IMR-90 (cell line): ENCODE data around the gene MICAL3. TPM values are rescaled to one million over a fixed set of nuclear protein-coding genes. Genes with fewer than 3 reads are reported as not detected.

Experiments
- ATAC-seq: fragments of 200-7000 bp; cut with Tn5 transposase; 2 replicates; pipeline ENCODE4 v1.9.1; 2020; ENCODE audit warnings: low read depth, mild to moderate bottlenecking, moderate library complexity
- BruUV-seq: library from RNA; stranded (reverse); fragments of 400-500 nt; replicated peaks from 2 replicates; lab custom pipeline; 2021; lab: Mats Ljungman, UMichigan
- CTCF ChIA-PET: fragments of 300-600 bp; formaldehyde crosslinking; extraction: SDS; loops from one replicate; lab custom pipeline; 2021; ENCODE audit warnings: antibody characterized with exemption; lab: Yijun Ruan, JAX
- POLR2A ChIA-PET: fragments of 300-600 bp; sonication (Branson Sonifier 250); formaldehyde crosslinking; loops from one replicate; lab custom pipeline; 2022; ENCODE audit warnings: antibody characterized with exemption; ENCODE audit not compliant: unreplicated experiment; lab: Charles Lee
- DNase-seq: peaks from one replicate; pipeline ENCODE4 v3.0.0; 2013
- H2AFZ ChIP-seq: replicated peaks from 2 replicates; pipeline ENCODE3; 2013; ENCODE audit warnings: low read length, mild to moderate bottlenecking; ENCODE audit not compliant: poor library complexity
- H2AK5ac ChIP-seq: 2 replicates; pipeline ENCODE4 v1.6.1; 2013; ENCODE audit warnings: low read depth, low read length, inconsistent platforms
- H2AK9ac ChIP-seq: replicated peaks from 2 replicates; pipeline ENCODE3; 2013; ENCODE audit warnings: mild to moderate bottlenecking, low read depth, low read length, moderate library complexity; ENCODE audit not compliant: poor library complexity
- H2BK120ac ChIP-seq: 2 replicates; pipeline ENCODE4 v1.6.1; 2013; ENCODE audit warnings: low read depth, low read length, inconsistent platforms
- H2BK15ac ChIP-seq: 3 replicates; pipeline ENCODE4 v1.6.1; 2013; ENCODE audit warnings: low read depth, low read length, inconsistent platforms
- H2BK20ac ChIP-seq: 2 replicates; pipeline ENCODE4 v1.6.1; 2013; ENCODE audit warnings: low read depth, mild to moderate bottlenecking, inconsistent platforms, low read length, moderate library complexity
- H2BK5ac ChIP-seq: 2 replicates; pipeline ENCODE4 v1.6.1; 2013; ENCODE audit warnings: mild to moderate bottlenecking, low read depth, low read length, inconsistent platforms; ENCODE audit not compliant: poor library complexity, severe bottlenecking
- H3K14ac ChIP-seq: replicated peaks from 2 replicates; pipeline ENCODE4 v1.6.1; 2013; ENCODE audit warnings: low read depth, low read length, inconsistent platforms
- H3K18ac ChIP-seq: 2 replicates; pipeline ENCODE4 v1.6.1; 2013; ENCODE audit warnings: low read depth, low read length, control low read depth
- H3K23ac ChIP-seq: 2 replicates; pipeline ENCODE4 v1.6.1; 2013; ENCODE audit warnings: low read depth, low read length, inconsistent platforms
- H3K27ac ChIP-seq: 2 replicates; pipeline ENCODE4 v1.5.1; 2013; ENCODE audit warnings: mild to moderate bottlenecking, control low read depth, low read length; ENCODE audit not compliant: insufficient read depth
- H3K27me3 ChIP-seq: 2 replicates; pipeline ENCODE4 v1.6.1; 2013; ENCODE audit warnings: low read length; ENCODE audit not compliant: control insufficient read depth, insufficient read depth
- H3K36me3 ChIP-seq: 2 replicates; pipeline ENCODE4 v1.6.1; 2013; ENCODE audit warnings: low read length, mixed read lengths; ENCODE audit not compliant: control insufficient read depth, insufficient read depth
- H3K4ac ChIP-seq: 2 replicates; pipeline ENCODE4 v1.6.1; 2013; ENCODE audit warnings: low read depth, low read length, inconsistent platforms
- H3K4me1 ChIP-seq: 2 replicates; pipeline ENCODE4 v1.6.1; 2013; ENCODE audit warnings: low read length, mixed read lengths; ENCODE audit not compliant: control insufficient read depth, insufficient read depth
- H3K4me2 ChIP-seq: 2 replicates; pipeline ENCODE4 v1.6.1; 2013; ENCODE audit warnings: low read depth, mild to moderate bottlenecking, control low read depth, low read length, moderate library complexity
- H3K4me3 ChIP-seq: 2 replicates; pipeline ENCODE4 v1.5.1; 2013; ENCODE audit warnings: low read depth, mild to moderate bottlenecking, control low read depth, low read length, moderate library complexity; ENCODE audit not compliant: insufficient read depth
- H3K56ac ChIP-seq: 2 replicates; pipeline ENCODE4 v1.6.1; 2013; ENCODE audit warnings: low read length, inconsistent platforms; ENCODE audit not compliant: insufficient read depth; ENCODE audit errors: extremely low read depth
- H3K79me1 ChIP-seq, 2 experiments: 2 replicates each; pipeline ENCODE4 v1.6.1; 2013; ENCODE audit warnings: low read length in 2 of 2, inconsistent platforms in 1 of 2, low read depth in 1 of 2
- H3K9ac ChIP-seq: 2 replicates; pipeline ENCODE4 v1.6.1; 2013; ENCODE audit warnings: low read depth, low read length, control low read depth
- H3K9me1 ChIP-seq: 2 replicates; pipeline ENCODE4 v1.6.1; 2013; ENCODE audit warnings: low read length, inconsistent platforms; ENCODE audit not compliant: insufficient read depth
- H3K9me3 ChIP-seq: 2 replicates; pipeline ENCODE4 v1.6.1; 2013; ENCODE audit warnings: low read length; ENCODE audit not compliant: control insufficient read depth, insufficient read depth
- H4K20me1 ChIP-seq: 2 replicates; pipeline ENCODE4 v1.6.1; 2013; ENCODE audit warnings: low read length, inconsistent platforms; ENCODE audit not compliant: insufficient read depth
- H4K5ac ChIP-seq: 2 replicates; pipeline ENCODE4 v1.6.1; 2013; ENCODE audit warnings: mild to moderate bottlenecking, low read depth, low read length, control low read depth
- H4K8ac ChIP-seq, 2 experiments: 2 replicates each; pipeline ENCODE4 v1.6.1; 2013; ENCODE audit warnings: low read depth in 2 of 2, low read length in 2 of 2, control low read depth in 1 of 2, inconsistent platforms in 1 of 2
- H4K91ac ChIP-seq: 2 replicates; pipeline ENCODE4 v1.6.1; 2013; ENCODE audit warnings: low read depth, low read length, inconsistent platforms; ENCODE audit not compliant: insufficient read depth
- CEBPB ChIP-seq: IDR thresholded peaks from 2 replicates; pipeline ENCODE4 v1.6.1; 2012; ENCODE audit warnings: low read depth, low read length, improper control_type of control experiment
- CHD1 ChIP-seq: IDR thresholded peaks from 2 replicates; pipeline ENCODE4 v1.6.1; 2012; ENCODE audit warnings: low read depth, low read length, improper control_type of control experiment
- MXI1 ChIP-seq: IDR thresholded peaks from 2 replicates; pipeline ENCODE4 v1.6.1; 2012; ENCODE audit warnings: low read depth, mild to moderate bottlenecking, low read length, moderate library complexity, borderline replicate concordance
- NFE2L2 ChIP-seq: fragments of 150-350 bp; IDR thresholded peaks from 2 replicates; pipeline ENCODE4 v1.6.1; 2016; ENCODE audit warnings: low read depth, mild to moderate bottlenecking, low read length
- POLR2A ChIP-seq: IDR thresholded peaks from 2 replicates; pipeline ENCODE4 v1.6.1; 2012; ENCODE audit warnings: mild to moderate bottlenecking, low read depth, low read length
- RCOR1 ChIP-seq: IDR thresholded peaks from 2 replicates; pipeline ENCODE4 v1.6.1; 2012; ENCODE audit warnings: mild to moderate bottlenecking, low read length, improper control_type of control experiment; ENCODE audit not compliant: insufficient replicate concordance
- WGBS, 2 experiments: methylation state at CpG; one replicate each; pipeline versions ENCODE4 v1.1.5 to v1.1.7; 2013; ENCODE audit warnings: missing lambda C conversion rate in 2 of 2; ENCODE audit not compliant: insufficient read length in 1 of 2; ENCODE audit errors: extremely low coverage in 2 of 2; 5-methylcytosine and 5-hydroxymethylcytosine counted together
- dilution Hi-C: fragments of 300-500 bp; cut with HindIII; formaldehyde crosslinking; loops from one replicate; pipeline ENCODE4 v1.14.3; 2018; ENCODE audit warnings: low sequenced_read_pairs; ENCODE audit not compliant: unreplicated experiment
- in situ Hi-C: fragments of 300-500 bp; cut with MboI; formaldehyde crosslinking; loops from 3 replicates; pipeline ENCODE4 v1.14.3; 2019; ENCODE audit warnings: low sequenced_read_pairs, inconsistent platforms, mixed read lengths
- intact Hi-C: fragments of 100-400 bp; cut with micrococcal nuclease; formaldehyde crosslinking; loops from 2 replicates; pipeline ENCODE4 v1.10.0; 2022
- polyA plus RNA-seq, 3 experiments: library from polyadenylated mRNA; depleted of rRNA; stranded (reverse); fragments of >200 nt; gene quantifications; 2 replicates each; pipeline ENCODE4 v1.2.3, GENCODE V29; 2012; ENCODE audit warnings: low replicate concordance in 1 of 3
- total RNA-seq: library from RNA; depleted of rRNA; stranded (reverse); fragments of >200 nt; gene quantifications from 2 replicates; pipeline ENCODE4 v1.2.3, GENCODE V29; 2012

The MICAL3 gene
- total and polyA plus RNA-seq, 2 of the 4 experiments (the other 2 are of a cell fraction): 17.6 to 26.8 TPM

DNA sequence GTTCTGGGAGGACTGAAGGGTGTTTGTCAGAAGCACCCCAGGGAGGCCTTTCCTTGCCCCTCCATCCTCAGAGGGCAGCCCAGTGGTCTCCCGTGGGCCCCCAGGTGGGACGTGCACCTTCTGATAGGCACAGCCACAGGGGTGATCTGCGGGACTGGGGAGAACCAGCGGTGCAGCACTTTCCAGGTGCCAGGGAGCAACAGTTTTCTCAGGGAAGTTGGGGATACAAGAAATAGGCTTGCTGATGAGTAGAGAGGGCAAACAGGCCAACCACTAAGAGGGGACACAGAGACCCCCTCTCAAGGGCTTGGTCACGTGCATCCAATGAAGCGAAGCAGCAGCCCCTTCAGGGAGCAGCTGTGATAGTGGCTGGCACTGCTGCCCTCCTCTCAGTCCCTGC is 143.0 kb downstream of the MICAL3 start:
- H4K91ac ChIP-seq: no peak overlapping the region
- H3K4me2 ChIP-seq: no peak overlapping the region
- BruUV-seq: no TSS peak
- in situ Hi-C loops (no loop called here), intact Hi-C loops (no loop called here), dilution Hi-C loops (no loop called here)
- no peaks in the 10 kb centered on the region for H3K9me3 ChIP-seq
- H3K79me1 ChIP-seq: peaks cover 0 to 5% of the 10 kb centered on the region in 2 experiments; a peak in 1 of 4 replicates
- CTCF ChIA-PET: no interaction called here
- ATAC-seq: no peak
- peaks cover 9% of the 10 kb centered on the region for H3K9me1 ChIP-seq
- no peak overlapping the region for H2BK15ac ChIP-seq
- H3K4me1 ChIP-seq: peaks cover 5% of the 10 kb centered on the region
- no peak overlapping the region for H3K18ac ChIP-seq
- no peak overlapping the region for H3K9ac ChIP-seq
- H3K14ac ChIP-seq: no peak overlapping the region
- no peak overlapping the region for H2AK5ac ChIP-seq
- POLR2A ChIA-PET: no interaction called here
- H3K36me3 ChIP-seq: peaks cover 28% of the 10 kb centered on the region
- H2BK120ac ChIP-seq: no peak overlapping the region
- peaks cover 4% of the 10 kb centered on the region for H4K20me1 ChIP-seq
- no peak overlapping the region for H2BK5ac ChIP-seq
- TF ChIP-seq CEBPB: no peak
- no peak for TF ChIP-seq MXI1
- TF ChIP-seq NFE2L2: no peak
- no peak for TF ChIP-seq POLR2A
- TF ChIP-seq CHD1: no peak
- no peak for TF ChIP-seq RCOR1
- no peak overlapping the region for H4K8ac ChIP-seq
- no peak overlapping the region for H3K4me3 ChIP-seq
- H3K4ac ChIP-seq: no peak overlapping the region
- no peak overlapping the region for H2BK20ac ChIP-seq
- H2AK9ac ChIP-seq: no peak overlapping the region
- H2AFZ ChIP-seq: no peak overlapping the region
- DNase-seq: no peak
- 92% methylated on average over 4 of the region's 6 CpGs; no CpG with 5 or more reads in 1 of the 2 experiments for WGBS, 2 experiments
- no peak overlapping the region for H3K23ac ChIP-seq
- no peak overlapping the region for H3K27ac ChIP-seq
- no peaks in the 10 kb centered on the region for H3K27me3 ChIP-seq
- no peak overlapping the region for H4K5ac ChIP-seq
- H3K56ac ChIP-seq: no peak overlapping the region
